GM12864 (cell line): ENCODE results near the gene KCNK4.
"Not testable (repeated sequence)": the region's sequence is repeated elsewhere in the genome, so short reads cannot be mapped to it uniquely, and the experiment has no call there.

Source experiments
- DNase-seq: peaks from one replicate; pipeline ENCODE4 v3.0.0-alpha.2; 2011; ENCODE audit warnings: low read depth
- H3K4me3 ChIP-seq: 2 replicates; pipeline ENCODE4 v1.5.1; 2011; ENCODE audit warnings: mild to moderate bottlenecking, low read depth, low read length, control low read depth
- TF ChIP-seq, protein P1 (sequence below): IDR thresholded peaks from 2 replicates; pipeline ENCODE4 v1.5.1; 2011; ENCODE audit warnings: low read depth, mild to moderate bottlenecking, moderate library complexity, low read length, control low read depth, inconsistent platforms; ENCODE audit errors: missing control alignments

Gene KCNK4

DNA sequence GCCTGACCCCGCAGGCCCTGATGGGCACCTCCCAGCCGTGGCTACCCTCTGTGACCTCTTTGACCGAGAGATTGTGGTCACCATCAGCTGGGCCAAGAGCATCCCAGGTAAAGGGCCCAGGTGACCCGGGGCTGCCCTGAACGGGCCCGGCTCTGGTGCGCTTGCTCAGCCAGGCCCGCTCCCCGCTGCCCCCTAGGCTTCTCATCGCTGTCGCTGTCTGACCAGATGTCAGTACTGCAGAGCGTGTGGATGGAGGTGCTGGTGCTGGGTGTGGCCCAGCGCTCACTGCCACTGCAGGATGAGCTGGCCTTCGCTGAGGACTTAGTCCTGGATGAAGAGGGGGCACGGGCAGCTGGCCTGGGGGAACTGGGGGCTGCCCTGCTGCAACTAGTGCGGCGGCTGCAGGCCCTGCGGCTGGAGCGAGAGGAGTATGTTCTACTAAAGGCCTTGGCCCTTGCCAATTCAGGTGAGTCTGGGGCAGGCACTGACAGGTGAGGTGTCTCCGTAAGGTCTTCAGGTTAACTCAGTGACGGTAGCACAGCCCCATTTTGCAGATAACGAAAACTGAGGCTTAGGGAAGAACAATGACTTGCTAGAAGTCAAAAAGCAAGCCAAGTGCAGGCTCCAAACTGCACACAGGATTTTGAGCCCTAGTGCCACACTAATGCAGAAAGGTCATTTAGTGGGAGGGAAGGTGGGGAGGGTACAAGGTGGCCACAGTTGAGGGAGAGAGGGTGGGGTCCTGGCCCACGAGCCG, 23.9 kb downstream of the KCNK4 start:
- TF ChIP-seq, protein P1, sequence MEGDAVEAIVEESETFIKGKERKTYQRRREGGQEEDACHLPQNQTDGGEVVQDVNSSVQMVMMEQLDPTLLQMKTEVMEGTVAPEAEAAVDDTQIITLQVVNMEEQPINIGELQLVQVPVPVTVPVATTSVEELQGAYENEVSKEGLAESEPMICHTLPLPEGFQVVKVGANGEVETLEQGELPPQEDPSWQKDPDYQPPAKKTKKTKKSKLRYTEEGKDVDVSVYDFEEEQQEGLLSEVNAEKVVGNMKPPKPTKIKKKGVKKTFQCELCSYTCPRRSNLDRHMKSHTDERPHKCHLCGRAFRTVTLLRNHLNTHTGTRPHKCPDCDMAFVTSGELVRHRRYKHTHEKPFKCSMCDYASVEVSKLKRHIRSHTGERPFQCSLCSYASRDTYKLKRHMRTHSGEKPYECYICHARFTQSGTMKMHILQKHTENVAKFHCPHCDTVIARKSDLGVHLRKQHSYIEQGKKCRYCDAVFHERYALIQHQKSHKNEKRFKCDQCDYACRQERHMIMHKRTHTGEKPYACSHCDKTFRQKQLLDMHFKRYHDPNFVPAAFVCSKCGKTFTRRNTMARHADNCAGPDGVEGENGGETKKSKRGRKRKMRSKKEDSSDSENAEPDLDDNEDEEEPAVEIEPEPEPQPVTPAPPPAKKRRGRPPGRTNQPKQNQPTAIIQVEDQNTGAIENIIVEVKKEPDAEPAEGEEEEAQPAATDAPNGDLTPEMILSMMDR = no peak
- DNase-seq = no peak

DNA sequence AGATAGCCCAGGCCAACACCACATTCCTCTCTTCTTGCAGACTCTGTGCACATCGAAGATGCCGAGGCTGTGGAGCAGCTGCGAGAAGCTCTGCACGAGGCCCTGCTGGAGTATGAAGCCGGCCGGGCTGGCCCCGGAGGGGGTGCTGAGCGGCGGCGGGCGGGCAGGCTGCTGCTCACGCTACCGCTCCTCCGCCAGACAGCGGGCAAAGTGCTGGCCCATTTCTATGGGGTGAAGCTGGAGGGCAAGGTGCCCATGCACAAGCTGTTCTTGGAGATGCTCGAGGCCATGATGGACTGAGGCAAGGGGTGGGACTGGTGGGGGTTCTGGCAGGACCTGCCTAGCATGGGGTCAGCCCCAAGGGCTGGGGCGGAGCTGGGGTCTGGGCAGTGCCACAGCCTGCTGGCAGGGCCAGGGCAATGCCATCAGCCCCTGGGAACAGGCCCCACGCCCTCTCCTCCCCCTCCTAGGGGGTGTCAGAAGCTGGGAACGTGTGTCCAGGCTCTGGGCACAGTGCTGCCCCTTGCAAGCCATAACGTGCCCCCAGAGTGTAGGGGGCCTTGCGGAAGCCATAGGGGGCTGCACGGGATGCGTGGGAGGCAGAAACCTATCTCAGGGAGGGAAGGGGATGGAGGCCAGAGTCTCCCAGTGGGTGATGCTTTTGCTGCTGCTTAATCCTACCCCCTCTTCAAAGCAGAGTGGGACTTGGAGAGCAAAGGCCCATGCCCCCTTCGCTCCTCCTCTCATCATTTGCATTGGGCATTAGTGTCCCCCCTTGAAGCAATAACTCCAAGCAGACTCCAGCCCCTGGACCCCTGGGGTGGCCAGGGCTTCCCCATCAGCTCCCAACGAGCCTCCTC, 24.8 kb downstream of the KCNK4 start:
- not testable (repeated sequence) for DNase-seq
- H3K4me3 ChIP-seq = peak overlapping the region; percentile 91

More for the DNA sequence above, 23.9 kb downstream of the KCNK4 start:
- no peak overlapping the region for H3K4me3 ChIP-seq

DNA sequence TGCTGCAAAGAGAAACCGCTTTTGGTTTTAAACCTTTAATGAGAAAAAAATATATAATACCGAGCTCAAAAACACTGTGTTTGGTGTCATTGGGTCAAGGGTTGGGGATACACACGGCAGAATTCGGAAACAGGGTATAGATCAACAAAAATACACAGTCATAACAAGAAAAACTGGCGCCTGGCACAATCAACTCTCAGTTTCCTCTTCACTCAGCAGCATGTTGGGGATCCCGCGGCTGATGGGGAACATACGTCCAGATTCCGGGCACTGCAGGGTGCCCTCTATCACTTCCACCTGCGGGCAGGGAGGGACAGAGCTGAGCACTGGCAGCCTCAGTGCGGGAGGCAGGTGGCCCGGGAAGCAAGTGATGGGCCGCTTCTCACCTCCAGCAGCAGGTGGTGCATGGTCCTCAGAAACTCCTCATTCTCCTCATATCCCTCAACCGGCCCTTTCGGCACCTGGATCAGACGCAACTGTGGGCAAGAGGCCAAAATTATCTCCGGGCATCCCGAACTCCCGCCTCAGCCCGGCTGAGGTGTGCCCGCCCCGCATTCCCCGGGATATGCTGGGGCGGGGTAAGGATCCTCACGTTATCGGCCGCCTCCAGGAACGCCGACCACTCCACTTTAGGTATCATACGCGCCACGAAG, 25.7 kb downstream of the KCNK4 start:
- TF ChIP-seq, protein P1 = peak; percentile 32
- DNase-seq = no peak
- peak overlapping the region; percentile 91 for H3K4me3 ChIP-seq

DNA sequence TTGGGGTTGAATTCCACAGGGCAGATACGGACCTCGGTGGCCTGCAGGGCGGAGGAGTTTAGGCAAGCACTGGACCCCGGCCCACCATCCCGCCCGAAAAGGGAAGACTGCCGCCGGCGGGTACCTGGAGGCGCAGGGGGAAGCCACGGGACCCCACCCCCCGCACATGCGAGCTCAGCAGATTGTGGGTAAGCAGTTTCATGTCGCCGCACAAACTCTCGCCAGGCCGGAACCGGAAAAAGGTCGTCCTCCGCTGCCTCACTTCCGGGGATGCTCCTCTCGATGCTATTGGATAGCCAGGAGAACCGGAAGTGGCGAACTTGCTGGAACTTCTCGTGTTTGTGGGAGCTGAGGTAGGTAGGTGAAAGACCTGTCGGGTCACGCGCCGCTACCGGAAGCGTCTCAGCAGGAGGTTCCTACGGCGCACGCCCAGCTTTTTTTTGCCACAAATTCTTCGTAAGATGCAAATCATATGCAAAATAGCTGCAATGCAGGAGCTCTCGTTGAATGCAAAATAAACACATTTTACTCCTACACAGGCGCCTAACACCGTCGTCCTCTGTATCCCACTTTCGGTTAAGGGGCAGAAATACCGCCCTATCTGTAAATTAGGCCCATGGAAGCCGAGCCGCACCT, 26.3 kb downstream of the KCNK4 start, which contains the start of gene TRMT112:
TRMT112 (minus strand) TSS at position 235 of the 636 bp plus-strand sequence; CDS start at position 202, 33 bp downstream.
- TF ChIP-seq, protein P1 = no peak
- DNase-seq = peak; percentile 99

DNA sequence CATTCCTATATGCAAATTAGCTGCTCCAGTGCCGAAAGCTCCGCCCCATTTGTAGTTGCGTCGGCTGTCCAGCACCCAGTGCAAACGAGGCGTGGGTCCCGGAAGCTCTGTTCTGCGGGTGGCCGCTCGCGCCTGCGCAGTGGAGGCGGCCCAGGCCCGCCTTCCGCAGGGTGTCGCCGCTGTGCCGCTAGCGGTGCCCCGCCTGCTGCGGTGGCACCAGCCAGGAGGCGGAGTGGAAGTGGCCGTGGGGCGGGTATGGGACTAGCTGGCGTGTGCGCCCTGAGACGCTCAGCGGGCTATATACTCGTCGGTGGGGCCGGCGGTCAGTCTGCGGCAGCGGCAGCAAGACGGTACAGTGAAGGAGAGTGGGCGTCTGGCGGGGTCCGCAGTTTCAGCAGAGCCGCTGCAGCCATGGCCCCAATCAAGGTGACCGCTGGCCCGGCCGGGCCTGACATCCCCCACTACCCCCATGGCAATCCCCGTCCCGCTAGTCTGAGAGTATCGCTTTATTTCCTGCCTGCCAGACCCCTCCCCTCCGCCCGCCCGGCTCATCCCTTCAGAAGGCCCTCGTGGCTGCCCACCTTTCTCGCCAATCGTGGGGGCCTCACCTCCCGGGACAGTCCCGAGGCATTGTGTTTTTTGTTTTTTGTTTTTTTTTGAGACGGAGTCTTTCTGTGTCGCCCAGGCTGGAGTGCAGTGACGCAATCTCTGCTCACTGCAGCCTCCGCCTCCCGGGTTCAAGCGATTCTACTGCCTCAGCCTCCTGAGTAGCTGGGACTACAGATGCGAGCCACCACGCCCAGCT, 27.1 kb downstream of the KCNK4 start, which contains the start of gene PRDX5:
PRDX5 (plus strand) TSS at position 161 of the 805 bp plus-strand sequence; CDS start at position 256, 95 bp downstream.
- TF ChIP-seq, protein P1 = peak; percentile 29
- peak within 1 kb of the TSS; percentile 91 for H3K4me3 ChIP-seq
- DNase-seq = peak; percentile 93

More for the DNA sequence above, 26.3 kb downstream of the KCNK4 start, which contains the start of gene TRMT112:
- H3K4me3 ChIP-seq = peak within 1 kb of the TSS; percentile 91

DNA sequence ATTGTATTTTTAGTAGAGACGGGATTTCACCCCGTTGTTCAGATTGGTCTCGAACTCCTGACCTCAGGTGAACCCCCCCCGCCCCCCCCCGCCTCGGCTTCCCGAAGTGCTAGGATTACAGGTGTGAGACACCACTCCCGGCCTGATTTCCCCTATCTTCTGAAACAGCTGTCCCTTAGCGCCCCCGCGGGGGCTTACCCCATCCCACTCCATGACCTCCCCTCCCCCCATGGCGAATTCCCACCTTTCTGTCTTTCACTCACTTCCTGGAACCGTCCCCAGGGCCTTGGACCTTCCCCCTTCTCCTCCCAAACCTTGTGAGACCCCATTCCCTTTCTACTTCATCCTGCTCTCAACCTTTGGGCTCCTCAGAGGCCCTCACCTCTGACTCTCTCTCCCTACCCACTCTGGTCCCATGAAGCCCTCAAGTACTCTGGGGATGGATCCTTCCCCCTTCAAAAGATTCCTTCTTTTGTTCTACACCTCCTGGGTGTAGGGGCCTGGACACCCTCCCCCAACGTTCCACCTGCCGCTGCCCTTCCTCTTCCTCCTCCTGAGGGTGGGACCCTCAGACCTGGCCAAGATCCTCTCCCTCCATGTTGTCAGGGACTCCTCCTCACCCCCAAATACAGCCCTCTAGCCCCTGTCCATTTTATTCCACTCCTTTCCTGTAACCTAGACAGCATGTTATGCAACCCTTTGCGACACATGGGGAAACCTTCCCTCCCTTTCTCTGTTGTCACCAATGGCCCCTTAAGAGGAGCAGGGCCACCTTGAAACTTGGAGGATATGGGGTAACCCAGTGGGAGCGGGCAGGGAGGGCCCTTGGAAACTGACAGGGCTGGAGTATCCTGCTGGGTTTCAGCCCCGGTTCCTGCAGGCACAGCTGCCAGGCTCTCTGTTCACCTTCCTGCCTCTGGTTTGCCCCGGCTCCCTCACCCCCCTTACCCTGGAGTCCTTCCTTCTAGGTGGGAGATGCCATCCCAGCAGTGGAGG, 28.0 kb downstream of the KCNK4 start:
- TF ChIP-seq, protein P1 = no peak
- peak overlapping the region; percentile 91 for H3K4me3 ChIP-seq
- no peak for DNase-seq
